ENCODE measurements around the gene ZSCAN26. TPM values are rescaled to one million over a fixed set of nuclear protein-coding genes. Genes with fewer than 3 reads are reported as not detected.

ZSCAN26 gene
- total RNA-seq, 6 experiments from 2014 or later, result 8.5 to 10.9 (median 9.3) TPM

DNA sequence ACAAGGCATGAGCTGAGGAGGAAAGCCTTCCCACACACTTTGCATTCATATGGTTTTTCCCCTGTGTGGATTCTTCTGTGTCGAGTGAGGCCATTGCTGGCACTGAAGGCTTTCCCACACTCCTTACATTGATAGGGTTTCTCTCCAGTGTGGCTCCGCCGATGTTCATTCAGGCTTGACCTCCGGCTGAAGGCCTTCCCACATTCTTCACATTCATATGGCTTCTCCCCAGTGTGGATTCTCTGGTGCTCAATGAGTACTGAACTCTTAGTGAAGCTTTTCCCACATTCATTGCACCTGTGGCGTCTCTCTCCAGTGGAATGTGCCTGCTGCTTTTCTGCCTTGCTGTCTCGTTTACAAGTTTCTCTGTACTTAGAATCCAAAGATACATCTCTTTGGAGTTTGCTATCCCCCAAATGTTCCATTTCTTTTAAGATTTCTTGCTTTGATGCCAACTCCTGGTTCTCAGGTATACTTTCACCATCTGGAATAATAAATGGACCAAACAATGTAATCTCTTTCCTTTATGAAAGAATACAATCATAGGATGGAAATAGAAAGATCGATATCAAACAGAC lies 59.5 kb downstream of the ZSCAN26 start:
- Mint-ChIP-seq H3K27me3 (ENCODE audit: insufficient read depth) (peaks cover 2% of the 10 kb centered on the region), H3K36me3 (ENCODE audit: low read depth) (peaks cover 24% of the 10 kb centered on the region), H3K9me3 (peaks cover 26% of the 10 kb centered on the region), H3K4me3 (no peak overlapping the region), H3K4me1 (ENCODE audit: low read depth) (no peaks in the 10 kb centered on the region), H3K27ac (no peak overlapping the region)
- DNase-seq, result no peak
- no peak for TF ChIP-seq CTCF (IDR thresholded peaks at IDR 0.05)

Other genes starting within 250 kb of the ZSCAN26 start
- under 1 TPM; 0.10 to 0.34 (median 0.20) TPM for gene ZNF165, start 186.6 kb upstream of the ZSCAN26 start, total RNA-seq (2021; fragmentation: NEBNext Ultra II Directional; extraction: Animal tissue kit (Norgen Biotek cat#: 25700))
- 1 to 10 TPM in 3 of 6 experiments, under 1 TPM in 3; 0.84 to 1.6 (median 1.1) TPM for gene ZSCAN16, start 142.5 kb upstream of the ZSCAN26 start, total RNA-seq (2021; fragmentation: NEBNext Ultra II Directional; extraction: Animal tissue kit (Norgen Biotek cat#: 25700))
- gene ZKSCAN8, start 125.3 kb upstream of the ZSCAN26 start, total RNA-seq (2021; fragmentation: NEBNext Ultra II Directional; extraction: Animal tissue kit (Norgen Biotek cat#: 25700)), result 10 to 100 TPM; 13.2 to 15.3 (median 14.0) TPM
- gene ZSCAN9, start 41.9 kb upstream of the ZSCAN26 start, total RNA-seq (2021; fragmentation: NEBNext Ultra II Directional; extraction: Animal tissue kit (Norgen Biotek cat#: 25700)), result 10 to 100 TPM in 1 of 6 experiments, 1 to 10 TPM in 5; 7.5 to 10.3 (median 8.9) TPM
- 1 to 10 TPM; 3.8 to 4.7 (median 4.0) TPM for gene ZKSCAN4, start 14.9 kb upstream of the ZSCAN26 start, total RNA-seq (2021; fragmentation: NEBNext Ultra II Directional; extraction: Animal tissue kit (Norgen Biotek cat#: 25700))
- gene NKAPL, start 7.8 kb upstream of the ZSCAN26 start, total RNA-seq (2021; fragmentation: NEBNext Ultra II Directional; extraction: Animal tissue kit (Norgen Biotek cat#: 25700)), result not detected
- gene PGBD1, start 14.4 kb downstream of the ZSCAN26 start, total RNA-seq (2021; fragmentation: NEBNext Ultra II Directional; extraction: Animal tissue kit (Norgen Biotek cat#: 25700)), result 1 to 10 TPM; 2.6 to 4.5 (median 4.1) TPM
- 1 to 10 TPM in 2 of 6 experiments, under 1 TPM in 4; 0.64 to 2.0 (median 0.95) TPM for gene ZSCAN31, start 69.0 kb downstream of the ZSCAN26 start, total RNA-seq (2021; fragmentation: NEBNext Ultra II Directional; extraction: Animal tissue kit (Norgen Biotek cat#: 25700))
- gene ZKSCAN3, start 82.8 kb downstream of the ZSCAN26 start, total RNA-seq (2021; fragmentation: NEBNext Ultra II Directional; extraction: Animal tissue kit (Norgen Biotek cat#: 25700)), result 1 to 10 TPM; 2.8 to 4.2 (median 3.6) TPM
- gene ZSCAN12, start 132.6 kb downstream of the ZSCAN26 start, total RNA-seq (2021; fragmentation: NEBNext Ultra II Directional; extraction: Animal tissue kit (Norgen Biotek cat#: 25700)), result 1 to 10 TPM; 2.4 to 3.1 (median 2.8) TPM
- 1 to 10 TPM in 4 of 6 experiments, under 1 TPM in 2; 0.48 to 1.5 (median 1.0) TPM for gene ZSCAN23, start 176.3 kb downstream of the ZSCAN26 start, total RNA-seq (2021; fragmentation: NEBNext Ultra II Directional; extraction: Animal tissue kit (Norgen Biotek cat#: 25700))
- gene GPX6, start 248.7 kb downstream of the ZSCAN26 start, total RNA-seq (2021; fragmentation: NEBNext Ultra II Directional; extraction: Animal tissue kit (Norgen Biotek cat#: 25700)), result not detected